Measurements from ENCODE around the gene MLH1. TPM values are rescaled to one million over a fixed set of nuclear protein-coding genes. Genes with fewer than 3 reads are reported as not detected.

MLH1 gene
- total and polyA plus RNA-seq, 12 donors, result 17.2 to 111 (median 33.3) TPM

GRCh38 chr3:37082317-37082716 is 89.0 kb downstream of the MLH1 start:
- WGBS, 4 donors, result 89 to 98% (median 93%) methylated on average over 3 of the region's 3 CpGs
- Histone ChIP-seq H3K9me3 (replicated peaks in 1 of 3) (no peaks in the 10 kb centered on the region), H3K27me3 (no peaks in the 10 kb centered on the region), H3K4me3 (no peak overlapping the region), H3K4me1 (replicated peaks in 1 of 2) (peaks cover 0 to 3% of the 10 kb centered on the region in 2 donors), H3K27ac (no peak overlapping the region), H3K36me3 (replicated peaks in 1 of 2) (no peaks in the 10 kb centered on the region)
- intact Hi-C loops (cut with DNase I), result no loop called here
- DNase-seq, result no peak
- TF ChIP-seq CTCF (IDR thresholded peaks at IDR 0.05) (no peak), POLR2A (IDR thresholded peaks at IDR 0.05) (no peak)

DNA sequence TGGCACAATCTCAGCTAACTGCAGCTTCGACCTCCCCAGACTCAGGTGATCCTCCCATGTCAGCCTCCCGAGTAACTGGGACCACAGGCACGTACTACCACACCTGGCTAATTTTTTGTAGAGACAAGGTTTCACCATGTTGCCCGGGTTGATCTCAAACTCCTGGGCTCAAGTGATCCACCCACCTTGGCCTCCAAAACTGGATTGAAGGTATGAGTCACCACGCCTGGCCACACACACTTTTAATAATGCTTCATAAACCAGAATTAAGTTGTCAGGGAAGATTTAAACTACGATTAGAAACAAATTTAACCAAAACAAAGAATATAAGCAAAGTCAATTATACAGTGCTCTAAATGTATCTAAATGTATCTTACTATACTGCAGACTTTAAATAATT is 93.6 kb downstream of the MLH1 start:
- WGBS, 4 donors, result 71 to 78% (median 72%) methylated on average over 4 to 6 of the region's 6 CpGs
- Histone ChIP-seq H3K27me3 (no peaks in the 10 kb centered on the region), H3K36me3 (replicated peaks in 1 of 2) (no peaks in the 10 kb centered on the region), H3K9me3 (replicated peaks in 1 of 3) (no peaks in the 10 kb centered on the region), H3K4me1 (replicated peaks in 1 of 2) (peaks cover 0 to 3% of the 10 kb centered on the region in 2 donors), H3K27ac (no peak overlapping the region), H3K4me3 (no peak overlapping the region)
- DNase-seq, result peak in 4 of 7 donors; percentile 22 to 43 (median 34)
- intact Hi-C loops (cut with DNase I), result no loop called here
- TF ChIP-seq CTCF (IDR thresholded peaks at IDR 0.05) (no peak), POLR2A (IDR thresholded peaks at IDR 0.05) (no peak)

DNA sequence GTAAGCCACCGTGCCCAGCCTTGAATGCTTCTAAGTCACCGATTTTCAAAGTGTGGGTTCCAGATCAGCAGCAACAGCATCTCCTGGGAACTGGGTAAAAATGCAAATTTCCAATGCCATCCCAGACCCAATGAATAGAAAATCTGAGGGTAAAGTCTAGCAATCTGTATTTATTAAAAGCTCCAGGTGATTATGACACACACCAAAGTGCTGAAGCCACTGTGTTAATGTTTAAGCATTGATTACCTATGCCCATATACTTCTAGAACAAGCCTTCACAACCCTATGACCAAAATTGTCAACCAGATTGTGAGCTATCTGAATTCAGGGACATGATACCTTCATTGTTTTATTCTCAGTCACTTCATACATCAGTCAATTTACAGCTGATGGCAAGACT is 94.6 kb downstream of the MLH1 start:
- no peak for TF ChIP-seq CTCF (IDR thresholded peaks at IDR 0.05)
- TF ChIP-seq POLR2A (IDR thresholded peaks at IDR 0.05), result no peak
- Histone ChIP-seq H3K4me1 (replicated peaks in 1 of 2) (peaks cover 0 to under 1% of the 10 kb centered on the region in 2 donors), H3K36me3 (replicated peaks in 1 of 2) (no peaks in the 10 kb centered on the region), H3K9me3 (replicated peaks in 1 of 3) (no peaks in the 10 kb centered on the region), H3K4me3 (no peak overlapping the region), H3K27me3 (no peaks in the 10 kb centered on the region), H3K27ac (no peak overlapping the region)
- 83 to 100% (median 95%) methylated on average over 2 of the region's 2 CpGs for WGBS, 4 donors
- intact Hi-C loops (cut with DNase I), result no loop called here
- DNase-seq, result no peak

- intact Hi-C loops (cut with DNase I), result no loop called here
- H3K4me3 ChIP-seq, result no peak overlapping the region
- DNase-seq, result no peak
- H3K9me3 ChIP-seq (replicated peaks in 1 of 3), result no peaks in the 10 kb centered on the region
- no peaks in the 10 kb centered on the region for H3K27me3 ChIP-seq
- WGBS, 4 donors, result 94 to 99% (median 98%) methylated on average over 3 of the region's 3 CpGs
- H3K27ac ChIP-seq, result no peak overlapping the region
- H3K4me1 ChIP-seq (replicated peaks in 1 of 2), result peaks cover 13 to 21% of the 10 kb centered on the region in 2 donors
- no peaks in the 10 kb centered on the region for H3K36me3 ChIP-seq (replicated peaks in 1 of 2)
- TF ChIP-seq POLR2A (IDR thresholded peaks at IDR 0.05) (no peak), CTCF (IDR thresholded peaks at IDR 0.05) (no peak)
Measured at GRCh38 chr3:37092484-37092883, 99.2 kb downstream of the MLH1 start.
